Lung (tissue), 12 donors: ENCODE measurements around the gene MED8. TPM values are rescaled to one million over a fixed set of nuclear protein-coding genes. Genes with fewer than 3 reads are reported as not detected.

ENCODE experiments used
- ATAC-seq: fragments of 200-7000 bp; cut with Tn5 transposase; one replicate; pipeline ENCODE4 v1.9.1; 2020; ENCODE audit warnings: moderate number of reproducible peaks; ENCODE audit not compliant: insufficient read depth, low FRiP score
- DNase-seq, 3 donors: peaks; one replicate each; pipeline ENCODE4 v3.0.0-alpha.2; 2013 to 2017
- H3K27ac ChIP-seq, 2 donors: one replicate each; pipeline ENCODE4 v1.5.1; 2013; ENCODE audit warnings: mild to moderate bottlenecking in 2 of 2, moderate library complexity in 2 of 2, control low read depth in 1 of 2, inconsistent platforms in 1 of 2, low read depth in 1 of 2, low read length in 1 of 2
- H3K27me3 ChIP-seq, 3 donors: one replicate each; pipeline ENCODE4 v1.5.1; 2013; ENCODE audit warnings: low read length in 2 of 3; ENCODE audit not compliant: control insufficient read depth in 3 of 3, insufficient read depth in 3 of 3
- H3K36me3 ChIP-seq, 4 donors: one replicate each; pipeline ENCODE4 v1.5.1; 2013; ENCODE audit warnings: low read length in 4 of 4, mild to moderate bottlenecking in 1 of 4, moderate library complexity in 1 of 4; ENCODE audit not compliant: control insufficient read depth in 4 of 4, insufficient read depth in 4 of 4
- H3K4me1 ChIP-seq, 5 donors: one replicate each; pipeline ENCODE4 v1.5.1; 2013; ENCODE audit warnings: low read length in 5 of 5, mild to moderate bottlenecking in 2 of 5, moderate library complexity in 1 of 5; ENCODE audit not compliant: control insufficient read depth in 5 of 5, insufficient read depth in 5 of 5
- H3K4me3 ChIP-seq: one replicate; pipeline ENCODE4 v1.5.1; 2013; ENCODE audit warnings: mild to moderate bottlenecking, control low read depth, moderate library complexity
- H3K9ac ChIP-seq, 2 donors: one replicate each; pipeline ENCODE4 v1.5.1; 2013; ENCODE audit warnings: low read length in 2 of 2, control low read depth in 1 of 2; ENCODE audit not compliant: insufficient read depth in 1 of 2
- H3K9me3 ChIP-seq, 4 donors: one replicate each; pipeline ENCODE4 v1.5.1; 2013; ENCODE audit warnings: low read length in 3 of 4, mild to moderate bottlenecking in 1 of 4, moderate library complexity in 1 of 4; ENCODE audit not compliant: control insufficient read depth in 4 of 4, insufficient read depth in 3 of 4
- WGBS, 2 donors: extraction: QIAGEN DNeasy Blood & Tissue Kit; methylation state at CpG; one replicate each; pipeline ENCODE4 v1.1.7; 2013; 5-methylcytosine and 5-hydroxymethylcytosine counted together
- polyA plus RNA-seq, 2 donors: library from polyadenylated mRNA; stranded (reverse); fragments of 200-250 nt; gene quantifications; one replicate each; pipeline ENCODE4 v1.2.1, GENCODE V29; 2013
- total RNA-seq, 2 donors: library from RNA; depleted of rRNA in 1 of 2; stranded (reverse); fragments of >200 nt in 1 of 2; gene quantifications; one replicate each; pipeline ENCODE4 v1.2.1, GENCODE V29; 2014 to 2021
- TF ChIP-seq, protein P1 (sequence below): IDR thresholded peaks from 2 replicates; pipeline ENCODE4 v1.5.1; 2012; ENCODE audit warnings: mild to moderate bottlenecking; ENCODE audit errors: control extremely low read depth, extremely low read depth
- donor health status: control.
- donor health status: control.
- donor health status: Bipolar disorder and iron deficiency.
- donor health status: healthy.
- donor health status: DM: yes; HTN: yes; CAD: no.

Gene MED8
- total and polyA plus RNA-seq, 4 donors: 35.5 to 45.1 (median 40.1) TPM

DNA sequence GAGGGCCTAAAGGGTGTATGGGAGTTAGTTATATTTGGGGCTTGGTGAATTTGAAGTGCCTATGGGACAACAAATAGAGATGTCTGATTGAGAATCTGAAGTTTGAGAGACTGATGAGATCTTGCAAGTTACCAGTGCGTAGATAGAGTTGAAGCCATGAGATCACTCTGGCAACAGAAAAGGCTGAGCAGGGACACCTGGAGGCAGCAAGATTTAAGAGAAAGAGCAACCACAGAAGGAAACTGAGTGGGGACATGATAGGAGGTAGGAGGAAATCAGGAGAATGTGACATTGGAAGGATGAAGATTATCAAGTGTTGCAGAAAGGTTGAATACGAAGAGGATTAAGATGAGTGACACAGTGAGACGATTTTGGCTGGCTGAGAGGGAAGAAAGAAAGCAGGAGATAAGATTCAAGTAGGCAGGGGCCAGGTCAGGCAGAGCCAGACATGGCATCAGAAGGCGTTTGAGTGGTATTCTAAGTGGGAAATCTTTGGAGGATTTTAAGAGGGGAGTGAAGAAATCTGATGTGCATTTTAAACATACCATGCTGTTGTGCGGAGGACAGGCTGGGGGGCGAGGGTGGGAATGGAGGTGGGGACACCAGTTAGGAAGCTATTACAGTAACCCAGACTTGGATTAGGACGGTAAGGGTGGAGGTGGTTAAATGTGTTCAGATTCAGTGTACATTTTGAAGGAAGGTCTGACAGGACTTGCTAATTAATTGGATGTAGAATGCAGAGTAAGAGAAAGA, 55.0 kb downstream of the MED8 start:
- Histone ChIP-seq H3K9ac (no peak overlapping the region), H3K4me1 (peaks cover 0 to 6% (median 0%) of the 10 kb centered on the region in 5 donors), H3K27ac (no peak overlapping the region), H3K9me3 (no peaks in the 10 kb centered on the region), H3K36me3 (no peaks in the 10 kb centered on the region), H3K27me3 (no peaks in the 10 kb centered on the region), H3K4me3 (no peak overlapping the region)
- no peak for ATAC-seq
- 70 to 75% methylated on average over 7 of the region's 7 CpGs for WGBS, 2 donors
- no peak for DNase-seq
- TF ChIP-seq, protein P1, sequence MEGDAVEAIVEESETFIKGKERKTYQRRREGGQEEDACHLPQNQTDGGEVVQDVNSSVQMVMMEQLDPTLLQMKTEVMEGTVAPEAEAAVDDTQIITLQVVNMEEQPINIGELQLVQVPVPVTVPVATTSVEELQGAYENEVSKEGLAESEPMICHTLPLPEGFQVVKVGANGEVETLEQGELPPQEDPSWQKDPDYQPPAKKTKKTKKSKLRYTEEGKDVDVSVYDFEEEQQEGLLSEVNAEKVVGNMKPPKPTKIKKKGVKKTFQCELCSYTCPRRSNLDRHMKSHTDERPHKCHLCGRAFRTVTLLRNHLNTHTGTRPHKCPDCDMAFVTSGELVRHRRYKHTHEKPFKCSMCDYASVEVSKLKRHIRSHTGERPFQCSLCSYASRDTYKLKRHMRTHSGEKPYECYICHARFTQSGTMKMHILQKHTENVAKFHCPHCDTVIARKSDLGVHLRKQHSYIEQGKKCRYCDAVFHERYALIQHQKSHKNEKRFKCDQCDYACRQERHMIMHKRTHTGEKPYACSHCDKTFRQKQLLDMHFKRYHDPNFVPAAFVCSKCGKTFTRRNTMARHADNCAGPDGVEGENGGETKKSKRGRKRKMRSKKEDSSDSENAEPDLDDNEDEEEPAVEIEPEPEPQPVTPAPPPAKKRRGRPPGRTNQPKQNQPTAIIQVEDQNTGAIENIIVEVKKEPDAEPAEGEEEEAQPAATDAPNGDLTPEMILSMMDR: no peak

Other genes with a start within 250 kb of the MED8 start
- 10 to 100 TPM; 35.9 to 65.3 TPM for gene EBNA1BP2, start 217.5 kb downstream of the MED8 start, total RNA-seq
- 10 to 100 TPM; 51.5 to 99.4 TPM for gene EBNA1BP2, start 217.5 kb downstream of the MED8 start, polyA plus RNA-seq
- 10 to 100 TPM; 10.4 to 12.3 TPM for gene CFAP57, start 217.5 kb downstream of the MED8 start, total RNA-seq
- 1 to 10 TPM; 1.7 to 2.2 TPM for gene CFAP57, start 217.5 kb downstream of the MED8 start, polyA plus RNA-seq
- gene TMEM125, start 119.8 kb downstream of the MED8 start, total RNA-seq: 100 to 1,000 TPM in 1 of 2 donors, 10 to 100 TPM in 1; 41.0 to 228 TPM
- gene TMEM125, start 119.8 kb downstream of the MED8 start, polyA plus RNA-seq: 100 to 1,000 TPM; 101 to 127 TPM
- gene C1orf210, start 104.2 kb downstream of the MED8 start, total RNA-seq: 10 to 100 TPM; 10.4 to 24.7 TPM
- 10 to 100 TPM; 17.2 to 25.9 TPM for gene C1orf210, start 104.2 kb downstream of the MED8 start, polyA plus RNA-seq
- 100 to 1,000 TPM in 1 of 2 donors, 10 to 100 TPM in 1; 52.3 to 133 TPM for gene TIE1, start 88.8 kb downstream of the MED8 start, total RNA-seq
- gene TIE1, start 88.8 kb downstream of the MED8 start, polyA plus RNA-seq: 10 to 100 TPM; 20.5 to 31.9 TPM
- under 1 TPM; 0.63 to 0.67 TPM for gene MPL, start 52.0 kb downstream of the MED8 start, total RNA-seq
- under 1 TPM; 0.12 to 0.23 TPM for gene MPL, start 52.0 kb downstream of the MED8 start, polyA plus RNA-seq
- 1 to 10 TPM; 4.8 to 6.1 TPM for gene CDC20, start 30.8 kb downstream of the MED8 start, total RNA-seq
- gene CDC20, start 30.8 kb downstream of the MED8 start, polyA plus RNA-seq: 1 to 10 TPM; 3.6 to 5.6 TPM
- 100 to 1,000 TPM in 1 of 2 donors, 10 to 100 TPM in 1; 41.2 to 126 TPM for gene ELOVL1, start 21.8 kb downstream of the MED8 start, total RNA-seq
- gene ELOVL1, start 21.8 kb downstream of the MED8 start, polyA plus RNA-seq: 100 to 1,000 TPM in 1 of 2 donors, 10 to 100 TPM in 1; 79.1 to 174 TPM
- gene SZT2, start 99 bp upstream of the MED8 start, total RNA-seq: 10 to 100 TPM; 48.5 to 71.5 TPM
- gene SZT2, start 99 bp upstream of the MED8 start, polyA plus RNA-seq: 10 to 100 TPM; 15.2 to 31.8 TPM
- 10 to 100 TPM; 66.5 to 72.4 TPM for gene HYI, start 64.1 kb upstream of the MED8 start, total RNA-seq
- 100 to 1,000 TPM in 1 of 2 donors, 10 to 100 TPM in 1; 35.8 to 103 TPM for gene HYI, start 64.1 kb upstream of the MED8 start, polyA plus RNA-seq
- gene PTPRF, start 141.1 kb upstream of the MED8 start, total RNA-seq: 100 to 1,000 TPM; 139 to 160 TPM
- 10 to 100 TPM; 40.0 to 45.5 TPM for gene PTPRF, start 141.1 kb upstream of the MED8 start, polyA plus RNA-seq